K562 (cell line): ENCODE data around the gene GAB4.

Experiments used
- POLR2A ChIP-seq: fragments of 450-650 bp; conservative IDR thresholded peaks from 2 replicates; pipeline ENCODE4 v1.6.1; 2016
- SP1 ChIP-seq: sonication (generic); formaldehyde crosslinking; IDR thresholded peaks from 2 replicates; pipeline ENCODE4 v1.8.1; 2022; ENCODE audit warnings: mild to moderate bottlenecking, missing genetic modification reagents
- ZNF124 ChIP-seq: sonication (generic); formaldehyde crosslinking; IDR thresholded peaks from 2 replicates; pipeline ENCODE4 v1.8.1; 2022; ENCODE audit warnings: missing genetic modification reagents
- ZNF24 ChIP-seq: fragments of 450-650 bp; IDR thresholded peaks from 2 replicates; pipeline ENCODE4 v1.6.1; 2016

GRCh38 chr22:16954060-16954403 lies 54.0 kb downstream of the GAB4 start:
- TF ChIP-seq ZNF124 (CRISPR knock-in tag) = no peak
- no peak for TF ChIP-seq SP1 (CRISPR knock-in tag)
- TF ChIP-seq POLR2A = no peak
- TF ChIP-seq ZNF24 = no peak
